Measurements from ENCODE around the gene PXDN. TPM values are rescaled to one million over a fixed set of nuclear protein-coding genes. Genes with fewer than 3 reads are reported as not detected.

The PXDN gene
- 100 to 1,000 TPM in 1 of 4 donors, 10 to 100 TPM in 3; 26.6 to 254 (median 59.8) TPM for total RNA-seq

- TF ChIP-seq CTCF (IDR thresholded peaks at IDR 0.05) = peak in 1 of 4 experiments; percentile 5
- TF ChIP-seq POLR2A (IDR thresholded peaks at IDR 0.05) = peak; percentile 41 to 79
- peaks cover 4 to 16% of the 10 kb centered on the region in 2 donors for H3K4me1 ChIP-seq
- H3K36me3 ChIP-seq = no peaks in the 10 kb centered on the region
- peak within 1 kb of the TSS; percentile 52 to 94 for H3K4me3 ChIP-seq
- no peaks in the 10 kb centered on the region for H3K9me3 ChIP-seq
- intact Hi-C loops (cut with DNase I; ENCODE audit: low total_unique reads) = loop anchor here (10.0 kb wide), 3 partner anchors 70 to 150 kb away; no protein-coding TSS in a partner anchor
- H3K27ac ChIP-seq = peak within 1 kb of the TSS; percentile 98 to 99
- no peaks in the 10 kb centered on the region for H3K27me3 ChIP-seq
- DNase-seq = peak; percentile 67 to 70
These were observed at the start of gene PXDN for GRCh38 chr2:1744446-1745170. Gene PXDN, minus strand, starts transcription at chr2:1744515. Its CDS starts 60 bp downstream, at chr2:1744455.

DNA sequence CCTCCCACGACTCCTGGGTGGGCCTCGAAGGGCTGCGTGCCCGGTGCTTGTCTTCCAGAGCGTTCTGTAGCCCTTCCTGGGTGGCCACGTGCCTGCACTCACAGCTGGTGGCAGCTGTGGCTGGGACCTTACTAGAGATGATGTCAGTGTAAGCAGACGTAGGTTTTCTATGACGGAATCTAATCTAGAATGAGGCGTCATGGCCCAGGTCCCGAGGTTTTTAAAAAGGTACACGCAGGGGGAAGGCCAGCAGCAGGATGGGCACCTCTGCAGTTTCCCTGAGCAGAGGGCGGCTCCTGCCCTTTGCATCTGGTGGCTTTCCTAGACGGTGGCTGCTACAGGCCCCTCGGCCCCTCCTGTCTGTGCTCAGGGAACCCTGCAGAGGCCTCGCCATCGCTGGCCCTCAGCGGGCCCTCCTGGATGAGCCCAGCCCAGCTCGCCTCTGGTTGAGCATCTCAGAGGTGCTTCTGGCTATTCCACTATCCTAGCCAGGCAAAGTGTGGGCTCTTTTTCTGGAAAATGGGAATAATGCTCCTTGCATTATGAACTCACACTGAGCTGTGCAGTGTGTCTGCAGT lies 49.6 kb upstream of the PXDN start:
- Histone ChIP-seq H3K36me3 (no peaks in the 10 kb centered on the region), H3K4me1 (no peaks in the 10 kb centered on the region), H3K4me3 (no peak overlapping the region), H3K9me3 (no peaks in the 10 kb centered on the region), H3K27me3 (no peaks in the 10 kb centered on the region), H3K27ac (no peak overlapping the region)
- no peak for DNase-seq
- intact Hi-C loops (cut with DNase I; ENCODE audit: low total_unique reads) = no loop called here
- TF ChIP-seq POLR2A (IDR thresholded peaks at IDR 0.05) (no peak), CTCF (IDR thresholded peaks at IDR 0.05) (no peak)

DNA sequence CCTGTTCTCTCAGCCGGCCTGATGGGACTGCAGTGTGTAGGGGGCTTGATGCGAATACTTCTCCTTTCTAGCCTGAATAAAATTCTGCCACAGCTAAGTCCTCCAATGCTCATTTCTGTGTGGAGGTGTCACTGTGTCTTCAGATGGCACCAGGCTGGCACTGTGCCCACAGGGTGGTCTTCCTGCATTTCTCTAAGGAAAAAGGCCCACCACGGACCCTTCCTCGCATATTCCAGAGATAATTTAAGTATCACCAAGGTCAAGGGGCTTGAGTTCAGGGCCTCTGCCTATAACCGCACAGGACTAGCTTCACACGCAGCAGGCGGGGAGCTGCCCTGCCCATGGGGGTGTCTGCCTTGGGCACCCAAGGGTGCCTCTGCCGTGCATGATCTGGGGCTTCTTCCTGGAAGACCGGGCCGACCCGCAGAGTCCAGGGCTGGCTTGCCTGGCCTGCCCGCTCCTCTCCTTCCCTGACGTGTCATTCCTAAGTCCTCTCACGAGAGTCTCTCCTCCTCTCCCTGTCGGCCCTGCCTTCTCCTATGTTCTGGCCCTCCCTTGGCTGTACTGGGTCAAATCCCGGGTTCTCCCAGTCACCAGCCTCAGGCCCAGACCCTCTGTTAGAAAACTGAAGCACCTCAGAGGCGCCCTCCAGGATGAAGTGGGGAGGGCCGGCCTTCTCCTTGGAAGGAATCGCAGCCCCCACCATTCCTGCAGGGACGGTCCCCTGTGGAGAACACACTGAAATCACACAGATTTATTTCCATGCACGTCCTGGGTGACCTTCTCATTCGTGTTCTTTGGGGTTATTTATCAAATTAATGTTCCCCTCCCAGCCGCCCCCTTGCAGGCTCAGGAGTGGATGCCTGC lies 48.9 kb upstream of the PXDN start:
- TF ChIP-seq CTCF (IDR thresholded peaks at IDR 0.05) = no peak
- TF ChIP-seq POLR2A (IDR thresholded peaks at IDR 0.05) = no peak
- Histone ChIP-seq H3K27me3 (no peaks in the 10 kb centered on the region), H3K4me1 (no peaks in the 10 kb centered on the region), H3K36me3 (no peaks in the 10 kb centered on the region), H3K4me3 (no peak overlapping the region), H3K27ac (no peak overlapping the region), H3K9me3 (no peaks in the 10 kb centered on the region)
- no peak for DNase-seq
- intact Hi-C loops (cut with DNase I; ENCODE audit: low total_unique reads) = no loop called here

DNA sequence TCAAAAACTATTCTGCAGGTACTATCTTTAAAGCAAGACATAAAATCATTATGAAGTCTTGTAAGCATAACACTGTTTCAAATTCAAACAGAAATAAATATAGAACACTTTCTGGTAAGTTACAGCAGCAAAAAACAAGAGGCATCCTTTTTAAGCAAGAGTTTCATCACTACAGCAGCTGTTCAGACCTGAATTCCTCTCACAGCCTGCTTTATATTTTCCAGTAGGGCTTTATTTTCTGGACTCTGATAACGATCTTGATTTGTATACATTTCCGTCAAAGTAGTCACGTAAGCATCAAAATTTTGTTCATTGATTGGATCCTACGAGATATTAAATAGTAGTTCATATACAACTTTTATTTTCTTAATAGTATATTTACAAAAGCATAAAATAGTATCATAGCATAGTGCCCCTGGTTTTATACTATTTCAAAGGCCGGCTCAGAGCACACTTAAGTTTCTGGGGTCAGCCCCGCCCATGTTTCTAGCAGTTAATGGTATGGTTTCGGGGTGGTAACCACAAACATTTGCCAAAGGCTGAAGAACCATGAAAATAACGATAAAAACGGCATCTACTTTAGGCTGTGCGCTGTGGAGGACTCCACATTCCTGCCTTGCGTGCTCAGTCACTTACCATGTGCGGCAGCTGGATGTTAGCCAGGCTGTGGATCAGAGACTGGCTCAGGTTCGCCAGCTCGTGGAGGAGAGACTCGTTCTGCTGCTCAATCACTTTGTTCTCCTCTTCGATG lies 47.5 kb upstream of the PXDN start:
- Histone ChIP-seq H3K4me3 (no peak overlapping the region), H3K36me3 (no peaks in the 10 kb centered on the region), H3K27ac (no peak overlapping the region), H3K9me3 (no peaks in the 10 kb centered on the region), H3K4me1 (no peaks in the 10 kb centered on the region), H3K27me3 (no peaks in the 10 kb centered on the region)
- intact Hi-C loops (cut with DNase I; ENCODE audit: low total_unique reads) = no loop called here
- DNase-seq = peak in 1 of 2 donors; percentile 59
- TF ChIP-seq CTCF (IDR thresholded peaks at IDR 0.05) = no peak
- TF ChIP-seq POLR2A (IDR thresholded peaks at IDR 0.05) = no peak
